Endothelial cell of umbilical vein (primary cell): ENCODE data around the gene CD8A. TPM values are rescaled to one million over a fixed set of nuclear protein-coding genes. Genes with fewer than 3 reads are reported as not detected.

ENCODE experiments used
- BruUV-seq: library from RNA; stranded (reverse); fragments of 400-500 nt; replicated peaks from 2 replicates; lab custom pipeline; 2021; lab: Mats Ljungman, UMichigan
- CTCF ChIA-PET: fragments of 300-600, 350-600 bp; sonication (Branson Sonifier 250); formaldehyde crosslinking; loops from one replicate; lab custom pipeline; 2021; ENCODE audit warnings: antibody characterized with exemption, inconsistent platforms; lab: Charles Lee
- POLR2A ChIA-PET: fragments of 300-600, 350-600 bp; sonication (Branson Sonifier 250); formaldehyde crosslinking; loops from one replicate; lab custom pipeline; 2021; ENCODE audit warnings: antibody characterized with exemption, inconsistent platforms; lab: Charles Lee
- DNase-seq: peaks from one replicate; pipeline ENCODE4 v3.0.0-alpha.2; 2011; ENCODE audit warnings: low read depth, low spot score
- FAIRE-seq: peaks from 2 replicates; lab custom pipeline; 2011; peaks lifted over from hg19 to GRCh38; lab: Jason Lieb, UNC
- H2AFZ ChIP-seq: 2 replicates; pipeline ENCODE4 v1.6.0; 2012; ENCODE audit warnings: low read depth, low read length, control low read depth, inconsistent platforms
- H3K27ac ChIP-seq: 2 replicates; pipeline ENCODE4 v1.5.1; 2011; ENCODE audit warnings: low read depth, mild to moderate bottlenecking, control low read depth, low read length, moderate library complexity; ENCODE audit not compliant: insufficient read depth
- H3K27me3 ChIP-seq, 2 experiments: 2 replicates each; pipeline versions ENCODE4 v1.6.0 to v1.6.1; 2011; ENCODE audit warnings: low read length in 2 of 2, mixed read lengths in 1 of 2; ENCODE audit not compliant: control insufficient read depth in 2 of 2, insufficient read depth in 2 of 2
- H3K36me3 ChIP-seq, 2 experiments: 2 replicates in 1 of 2; 3 replicates in 1 of 2; pipeline ENCODE4 v1.5.1; 2011; ENCODE audit warnings: low read length in 2 of 2, mild to moderate bottlenecking in 1 of 2, moderate library complexity in 1 of 2; ENCODE audit not compliant: control insufficient read depth in 2 of 2, insufficient read depth in 2 of 2; ENCODE audit errors: extremely low read depth in 1 of 2
- H3K4me1 ChIP-seq: 3 replicates; pipeline ENCODE4 v1.5.1; 2011; ENCODE audit warnings: mild to moderate bottlenecking, low read length; ENCODE audit not compliant: control insufficient read depth, insufficient read depth; ENCODE audit errors: extremely low read depth
- H3K4me2 ChIP-seq: 2 replicates; pipeline ENCODE4 v1.6.1; 2011; ENCODE audit warnings: low read length, control low read depth, mixed read lengths; ENCODE audit not compliant: insufficient read depth
- H3K4me3 ChIP-seq, 3 experiments: fragments of 200-600 bp in 1 of 3; sonication (generic), shearing (Covaris generic) in 1 of 3; replicated peaks in 1 of 3; 2 replicates each; pipeline ENCODE4 v1.5.1; 2011 to 2016; ENCODE audit warnings: control low read depth in 3 of 3, low read length in 3 of 3, mild to moderate bottlenecking in 2 of 3, inconsistent platforms in 1 of 3, low read depth in 1 of 3, moderate library complexity in 1 of 3; ENCODE audit not compliant: insufficient read depth in 1 of 3
- H3K79me2 ChIP-seq: 2 replicates; pipeline ENCODE4 v1.6.0; 2012; ENCODE audit warnings: low read length, inconsistent platforms; ENCODE audit not compliant: control insufficient read depth, insufficient read depth
- H3K9ac ChIP-seq: replicated peaks from 2 replicates; pipeline ENCODE3; 2011; ENCODE audit warnings: low read length, control low read depth; ENCODE audit not compliant: insufficient read depth; ENCODE audit errors: extremely low read depth
- H3K9me1 ChIP-seq: replicated peaks from 3 replicates; pipeline ENCODE4 v1.6.0; 2011; ENCODE audit warnings: mild to moderate bottlenecking, low read length; ENCODE audit not compliant: control insufficient read depth, insufficient read depth; ENCODE audit errors: extremely low read depth
- H3K9me3 ChIP-seq: replicated peaks from 2 replicates; pipeline ENCODE4 v1.5.1; 2012; ENCODE audit warnings: low read length, inconsistent platforms; ENCODE audit not compliant: control insufficient read depth, insufficient read depth
- H4K20me1 ChIP-seq: replicated peaks from 2 replicates; pipeline ENCODE3; 2011; ENCODE audit warnings: mild to moderate bottlenecking, low read length; ENCODE audit not compliant: control insufficient read depth, insufficient read depth; ENCODE audit errors: extremely low read depth
- EZH2 ChIP-seq: IDR thresholded peaks from 2 replicates; pipeline ENCODE4 v1.6.1; 2012; ENCODE audit warnings: borderline replicate concordance, low read depth, mild to moderate bottlenecking, moderate library complexity, low read length, inconsistent platforms; ENCODE audit not compliant: severe bottlenecking
- FOS ChIP-seq: IDR thresholded peaks from 2 replicates; pipeline ENCODE4 v1.6.1; 2011; ENCODE audit warnings: mild to moderate bottlenecking, low read length, moderate library complexity, borderline replicate concordance; ENCODE audit not compliant: insufficient read depth
- GATA2 ChIP-seq: IDR thresholded peaks from 2 replicates; pipeline ENCODE4 v1.7.0; 2011; ENCODE audit warnings: low read depth, mild to moderate bottlenecking, moderate library complexity, mixed read lengths, low read length; ENCODE audit not compliant: insufficient read length, insufficient read depth
- JUN ChIP-seq: IDR thresholded peaks from 2 replicates; pipeline ENCODE4 v1.6.1; 2011; ENCODE audit warnings: borderline replicate concordance, low read depth; ENCODE audit not compliant: insufficient read length, insufficient read depth
- POLR2A ChIP-seq: IDR thresholded peaks from 2 replicates; pipeline ENCODE4 v1.6.1; 2012; ENCODE audit warnings: low read depth, mild to moderate bottlenecking, control low read depth, low read length
- POLR2AphosphoS5 ChIP-seq: IDR thresholded peaks from 2 replicates; pipeline ENCODE4 v1.6.1; 2012; ENCODE audit warnings: low read depth, mild to moderate bottlenecking, control low read depth, low read length, moderate library complexity; ENCODE audit not compliant: insufficient read depth
- dilution Hi-C: fragments of 300-500 bp; cut with MboI; formaldehyde crosslinking; loops from one replicate; pipeline ENCODE4 v1.15.0; 2019; ENCODE audit warnings: low sequenced_read_pairs; ENCODE audit not compliant: extremely low pct_ligation_motif_present
- intact Hi-C: fragments of 100-400 bp; cut with micrococcal nuclease; formaldehyde crosslinking; loops from one replicate; pipeline ENCODE4 v1.10.0; 2022
- polyA plus RNA-seq, 4 experiments: library from polyadenylated mRNA; depleted of rRNA in 3 of 4; stranded (reverse) in 3 of 4; unstranded in 1 of 4; fragments of >200 nt; gene quantifications; 2 replicates each; pipeline versions ENCODE4 v1.2.1 to v1.2.3, GENCODE V29; 2011 to 2012; ENCODE audit warnings: missing spikeins in 1 of 4
- total RNA-seq: library from RNA; stranded (reverse); gene quantifications from 2 replicates; pipeline ENCODE4 v1.2.3, GENCODE V29; 2021

The CD8A gene
- total and polyA plus RNA-seq, 2 donors (not counting 3 experiments of a cell fraction or from before 2014, with no cell fraction given), result not detected

DNA sequence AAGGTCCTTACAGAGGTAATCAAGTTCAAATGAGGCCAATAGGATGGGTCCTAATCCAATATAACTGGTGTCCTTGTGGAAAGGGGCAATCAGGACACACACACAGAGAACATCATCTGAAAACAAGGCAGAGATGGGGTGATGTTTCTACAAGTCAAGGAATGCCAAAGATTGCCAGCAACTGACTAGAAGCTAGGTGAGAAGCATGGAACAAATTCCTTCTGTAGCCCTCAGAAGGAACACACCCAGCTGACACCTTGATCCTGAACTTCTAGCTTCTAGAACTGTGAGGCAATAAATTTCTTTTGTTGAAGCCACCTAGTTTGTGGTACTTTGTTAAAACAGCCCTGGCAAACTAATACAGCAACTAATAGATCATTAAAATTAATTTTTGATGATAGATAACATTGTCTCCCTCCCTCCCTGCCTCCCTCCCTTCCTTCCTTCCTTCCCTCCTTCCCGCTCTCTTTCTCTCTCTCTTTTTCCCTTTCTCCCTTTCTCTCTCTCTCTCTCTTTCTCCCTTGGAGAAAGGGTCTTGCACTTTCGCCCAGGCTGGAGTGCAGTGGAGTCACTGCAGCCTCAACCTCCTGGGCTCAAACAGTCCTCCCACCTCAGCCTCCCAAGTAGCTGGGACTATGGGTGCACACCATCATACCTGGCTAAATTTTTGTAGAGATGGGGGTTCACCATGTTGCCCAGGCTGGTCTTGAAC, 10.3 kb upstream of the CD8A start:
- no peak overlapping the region for H2AFZ ChIP-seq
- no peak for TF ChIP-seq JUN
- TF ChIP-seq FOS, result no peak
- no peak for TF ChIP-seq GATA2
- TF ChIP-seq EZH2, result no peak
- no peak overlapping the region for H3K9ac ChIP-seq
- CTCF ChIA-PET, result no interaction called here
- no peak overlapping the region for H3K27ac ChIP-seq
- no peaks in the 10 kb centered on the region for H3K9me1 ChIP-seq
- BruUV-seq, result no TSS peak
- no peak overlapping the region for H3K4me3 ChIP-seq
- no peak for FAIRE-seq
- H4K20me1 ChIP-seq, result no peaks in the 10 kb centered on the region
- H3K4me1 ChIP-seq, result no peaks in the 10 kb centered on the region
- H3K27me3 ChIP-seq, result peaks cover 2 to 4% of the 10 kb centered on the region in 2 experiments
- DNase-seq, result no peak
- POLR2A ChIA-PET, result no interaction called here
- H3K79me2 ChIP-seq, result no peaks in the 10 kb centered on the region
- no peak overlapping the region for H3K4me2 ChIP-seq
- no peaks in the 10 kb centered on the region for H3K36me3 ChIP-seq
- peaks cover 3% of the 10 kb centered on the region for H3K9me3 ChIP-seq
- dilution Hi-C loops (no loop called here), intact Hi-C loops (no loop called here)

- ChIA-PET CTCF (no interaction called here), POLR2A (no interaction called here)
- no peaks in the 10 kb centered on the region for H3K79me2 ChIP-seq
- H3K9me1 ChIP-seq, result no peaks in the 10 kb centered on the region
- H3K27ac ChIP-seq, result no peak overlapping the region
- H3K36me3 ChIP-seq, result no peaks in the 10 kb centered on the region
- no peak overlapping the region for H3K9ac ChIP-seq
- H4K20me1 ChIP-seq, result no peaks in the 10 kb centered on the region
- peaks cover 26 to 41% of the 10 kb centered on the region in 2 experiments for H3K27me3 ChIP-seq
- dilution Hi-C loops (no loop called here), intact Hi-C loops (no loop called here)
- H3K4me3 ChIP-seq, result no peak overlapping the region
- no peak overlapping the region for H2AFZ ChIP-seq
- FAIRE-seq (no peak), DNase-seq (no peak)
- peaks cover 3% of the 10 kb centered on the region for H3K9me3 ChIP-seq
- no TSS peak for BruUV-seq
- TF ChIP-seq POLR2AphosphoS5 (no peak), POLR2A (no peak), JUN (no peak)
- no peaks in the 10 kb centered on the region for H3K4me1 ChIP-seq
- no peak overlapping the region for H3K4me2 ChIP-seq
These were observed 4.1 kb upstream of the CD8A start for GRCh38 chr2:86794861-86795260.
